HepG2 (cell line): ENCODE data around the gene SLC25A25. TPM values are rescaled to one million over a fixed set of nuclear protein-coding genes. Genes with fewer than 3 reads are reported as not detected.
"Not testable (repeated sequence)": the region's sequence is repeated elsewhere in the genome, so short reads cannot be mapped to it uniquely, and the experiment has no call there.

Experiments
- DNMT3B ChIP-seq: conservative IDR thresholded peaks from 2 replicates; pipeline ENCODE4 v1.6.1; 2016; ENCODE audit warnings: missing biosample characterization, control low read depth
- DR1 ChIP-seq: sonication (generic); formaldehyde crosslinking; IDR thresholded peaks from 2 replicates; pipeline ENCODE4 v1.8.0; 2021; ENCODE audit warnings: mild to moderate bottlenecking, missing genetic modification reagents, inconsistent platforms
- ERF ChIP-seq: IDR thresholded peaks from 2 replicates; pipeline ENCODE4 v1.6.1; 2018; ENCODE audit warnings: missing biosample characterization, missing genetic modification reagents
- FOXA3 ChIP-seq: IDR thresholded peaks from 2 replicates; pipeline ENCODE4 v1.6.1; 2016; ENCODE audit warnings: missing genetic modification reagents, missing compliant biosample characterization
- GATAD2A ChIP-seq: IDR thresholded peaks from 2 replicates; pipeline ENCODE4 v1.6.1; 2016
- GFI1 ChIP-seq: sonication (generic); formaldehyde crosslinking; IDR thresholded peaks from 2 replicates; pipeline ENCODE4 v1.5.0; 2020; ENCODE audit warnings: missing genetic modification reagents, mild to moderate bottlenecking, borderline replicate concordance
- HDAC1 ChIP-seq: sonication (generic); formaldehyde crosslinking; IDR thresholded peaks from 2 replicates; pipeline ENCODE4 v1.5.1; 2020; ENCODE audit warnings: mild to moderate bottlenecking, missing genetic modification reagents
- HNF1B ChIP-seq: sonication (generic); formaldehyde crosslinking; IDR thresholded peaks from 2 replicates; pipeline ENCODE4 v1.5.1; 2020; ENCODE audit warnings: mild to moderate bottlenecking, moderate library complexity, missing genetic modification reagents
- HOMEZ ChIP-seq: IDR thresholded peaks from 2 replicates; pipeline ENCODE4 v1.6.1; 2016; ENCODE audit warnings: low read depth
- KAT8 ChIP-seq: IDR thresholded peaks from 2 replicates; pipeline ENCODE4 v1.6.1; 2016; ENCODE audit warnings: missing genetic modification reagents, missing compliant biosample characterization
- KLF11 ChIP-seq: IDR thresholded peaks from 2 replicates; pipeline ENCODE4 v1.6.1; 2016; ENCODE audit warnings: missing compliant biosample characterization
- MAZ ChIP-seq, 2 experiments: sonication (generic) in 1 of 2; formaldehyde crosslinking in 1 of 2; IDR thresholded peaks; 2 replicates each; pipeline versions ENCODE4 v1.5.0 to v1.6.1; 2012 to 2020; ENCODE audit warnings: low read depth in 2 of 2, mild to moderate bottlenecking in 2 of 2, borderline replicate concordance in 1 of 2, improper control_type of control experiment in 1 of 2, low read length in 1 of 2, missing genetic modification reagents in 1 of 2, moderate library complexity in 1 of 2
- NFYC ChIP-seq: IDR thresholded peaks from 2 replicates; pipeline ENCODE4 v1.6.1; 2016; ENCODE audit warnings: missing genetic modification reagents, missing compliant biosample characterization
- NR2F2 ChIP-seq: IDR thresholded peaks from 2 replicates; pipeline ENCODE4 v1.6.1; 2012; ENCODE audit warnings: low read depth, inconsistent platforms, borderline replicate concordance
- PITX1 ChIP-seq: sonication (generic); formaldehyde crosslinking; IDR thresholded peaks from 2 replicates; pipeline ENCODE4 v1.5.1; 2020; ENCODE audit warnings: mild to moderate bottlenecking, missing genetic modification reagents
- POLR2AphosphoS5 ChIP-seq: IDR thresholded peaks from 2 replicates; pipeline ENCODE4 v1.6.1; 2012; ENCODE audit warnings: low read depth, low read length
- SALL1 ChIP-seq: sonication (generic); formaldehyde crosslinking; IDR thresholded peaks from 2 replicates; pipeline ENCODE4 v1.8.0; 2022; ENCODE audit warnings: mild to moderate bottlenecking, missing genetic modification reagents
- THAP11 ChIP-seq: IDR thresholded peaks from 2 replicates; pipeline ENCODE4 v1.6.1; 2016; ENCODE audit warnings: missing biosample characterization, missing genetic modification reagents
- ZFP90 ChIP-seq: sonication (generic); formaldehyde crosslinking; IDR thresholded peaks from 2 replicates; pipeline ENCODE4 v1.8.0; 2022; ENCODE audit warnings: missing genetic modification reagents, mild to moderate bottlenecking, inconsistent platforms, borderline replicate concordance
- ZFX ChIP-seq: sonication (generic); formaldehyde crosslinking; IDR thresholded peaks from 2 replicates; pipeline ENCODE4 v1.4.0; 2020; ENCODE audit warnings: mild to moderate bottlenecking, low read depth, missing genetic modification reagents, moderate library complexity
- ZNF142 ChIP-seq: sonication (generic); formaldehyde crosslinking; IDR thresholded peaks from 2 replicates; pipeline ENCODE4 v1.4.0; 2020; ENCODE audit warnings: missing genetic modification reagents
- polyA plus RNA-seq, 8 experiments: library from polyadenylated mRNA; depleted of rRNA in 3 of 8; stranded (reverse) in 7 of 8; unstranded in 1 of 8; fragments of >200 nt; fragmentation: Illumina TruSeq in 4 of 8; extraction: Trizol in 4 of 8; gene quantifications; 2 replicates each; pipeline versions ENCODE4 v1.2.1 to v1.2.3, GENCODE V29; 2011 to 2016; ENCODE audit warnings: low read depth in 4 of 8, missing spikeins in 1 of 8, mixed read lengths in 1 of 8; ENCODE audit not compliant: insufficient read depth in 1 of 8
- total RNA-seq, 5 experiments: library from RNA; depleted of rRNA; stranded (reverse); fragments of >200 nt; fragmentation: Illumina TruSeq; extraction: Trizol; gene quantifications; 2 replicates each; pipeline ENCODE4 v1.2.3, GENCODE V29; 2016; ENCODE audit warnings: low read depth in 1 of 5

Gene SLC25A25
- total and polyA plus RNA-seq, 2 of the 13 experiments (the other 11 are each of a cell fraction or from before 2014, with no cell fraction given), result 10.5 to 24.8 TPM

GRCh38 chr9:128132139-128132538 is 64.1 kb downstream of the SLC25A25 start (continued):
- TF ChIP-seq HNF1B (CRISPR knock-in tag) (peak; percentile 95), ZFX (peak; percentile 49; the same call in 1 of the 2 replicates), KAT8 (CRISPR knock-in tag) (peak; percentile 70), DNMT3B (CRISPR knock-in tag) (0 out of 2 replicates have a peak, but pooled peaks have one; percentile 28), PITX1 (CRISPR knock-in tag) (peak; percentile 37), HDAC1 (0 out of 2 replicates have a peak, but pooled peaks have one; percentile 52), NFYC (CRISPR knock-in tag) (peak; percentile 52), THAP11 (CRISPR knock-in tag) (peak; percentile 62), ZFP90 (CRISPR knock-in tag) (0 out of 2 replicates have a peak, but pooled peaks have one; percentile 41), SALL1 (CRISPR knock-in tag) (peak; percentile 33; the same call in 1 of the 2 replicates), ZNF142 (CRISPR knock-in tag) (peak; percentile 36; the same call in 1 of the 2 replicates), ERF (peak; percentile 23; the same call in 1 of the 2 replicates), GATAD2A (CRISPR knock-in tag) (0 out of 2 replicates have a peak, but pooled peaks have one; percentile 48), NR2F2 (peak; percentile 36; the same call in 1 of the 2 replicates), HOMEZ (CRISPR knock-in tag) (peak; percentile 12; the same call in 1 of the 2 replicates), MAZ (CRISPR knock-in tag; IDR thresholded peaks at IDR 0.05; ENCODE audit: low read depth) (peak; percentile 17; the same call in 1 of the 2 replicates), GFI1 (CRISPR knock-in tag) (peak; percentile 81), FOXA3 (peak; percentile 23; the same call in 1 of the 2 replicates), KLF11 (CRISPR knock-in tag) (0 out of 2 replicates have a peak, but pooled peaks have one; percentile 20), DR1 (peak; percentile 86), POLR2AphosphoS5 (peak; percentile 78)
- TF ChIP-seq MAZ (IDR thresholded peaks at IDR 0.05; ENCODE audit: borderline replicate concordance, low read depth, low read length), result not testable (repeated sequence)
